Fibroblast of lung (primary cell): Measurements from ENCODE around the gene TXNDC5. TPM values are rescaled to one million over a fixed set of nuclear protein-coding genes. Genes with fewer than 3 reads are reported as not detected.

Experiments
- DNase-seq, 2 donors: peaks; one replicate each; pipeline versions ENCODE4 v3.0.0 to v3.0.0-alpha.2; 2010; ENCODE audit warnings: low read depth in 2 of 2
- H2AFZ ChIP-seq: 2 replicates; pipeline ENCODE4 v1.5.1; 2012; ENCODE audit warnings: low read length, control low read depth, inconsistent platforms
- H3K27ac ChIP-seq: 2 replicates; pipeline ENCODE4 v1.5.1; 2011; ENCODE audit warnings: low read length, control low read depth; ENCODE audit not compliant: insufficient read depth
- H3K27me3 ChIP-seq: 2 replicates; pipeline ENCODE4 v1.5.1; 2011; ENCODE audit warnings: mild to moderate bottlenecking, low read length; ENCODE audit not compliant: control insufficient read depth, insufficient read depth
- H3K36me3 ChIP-seq: 2 replicates; pipeline ENCODE4 v1.5.1; 2011; ENCODE audit warnings: low read length; ENCODE audit not compliant: control insufficient read depth, insufficient read depth
- H3K4me1 ChIP-seq: 2 replicates; pipeline ENCODE4 v1.5.1; 2011; ENCODE audit warnings: low read length; ENCODE audit not compliant: control insufficient read depth, insufficient read depth; ENCODE audit errors: extremely low read depth
- H3K4me2 ChIP-seq: 2 replicates; pipeline ENCODE4 v1.5.1; 2011; ENCODE audit warnings: low read length, control low read depth; ENCODE audit not compliant: insufficient read depth; ENCODE audit errors: extremely low read depth
- H3K4me3 ChIP-seq, 4 experiments: fragments of 200-600 bp in 1 of 4; sonication (generic) in 1 of 4; replicated peaks in 1 of 4; 2 replicates each; pipeline ENCODE4 v1.5.1; 2011 to 2016; ENCODE audit warnings: low read length in 4 of 4, low read depth in 3 of 4, mild to moderate bottlenecking in 3 of 4, control low read depth in 2 of 4, inconsistent platforms in 1 of 4, mixed read lengths in 1 of 4; ENCODE audit not compliant: insufficient read depth in 1 of 4; ENCODE audit errors: control extremely low read depth in 1 of 4
- H3K79me2 ChIP-seq: 2 replicates; pipeline ENCODE4 v1.5.1; 2012; ENCODE audit warnings: mild to moderate bottlenecking, low read length, inconsistent platforms; ENCODE audit not compliant: control insufficient read depth, insufficient read depth
- H3K9ac ChIP-seq: 2 replicates; pipeline ENCODE4 v1.5.1; 2011; ENCODE audit warnings: mild to moderate bottlenecking, low read length, control low read depth; ENCODE audit not compliant: insufficient read depth
- H3K9me3 ChIP-seq: 2 replicates; pipeline ENCODE4 v1.5.1; 2012; ENCODE audit warnings: low read depth, low read length; ENCODE audit not compliant: control insufficient read depth, insufficient read depth
- H4K20me1 ChIP-seq: 2 replicates; pipeline ENCODE4 v1.5.1; 2011; ENCODE audit warnings: low read length; ENCODE audit not compliant: control insufficient read depth, insufficient read depth; ENCODE audit errors: extremely low read depth
- EZH2 ChIP-seq: IDR thresholded peaks from 2 replicates; pipeline ENCODE4 v1.5.1; 2012; ENCODE audit warnings: low read length, control low read depth, mild to moderate bottlenecking; ENCODE audit errors: missing control alignments
- polyA plus RNA-seq, 2 donors: library from polyadenylated mRNA; depleted of rRNA in 1 of 2; stranded (reverse) in 1 of 2; unstranded in 1 of 2; fragments of >200 nt; gene quantifications; 2 replicates each; pipeline ENCODE4 v1.2.1, GENCODE V29; 2011 to 2012; ENCODE audit warnings: missing spikeins in 1 of 2
- total RNA-seq: library from RNA; depleted of rRNA; stranded (reverse); fragments of >200 nt; gene quantifications from 2 replicates; pipeline ENCODE4 v1.2.1, GENCODE V29; 2014
- TF ChIP-seq, protein P1 (sequence below), 2 donors: IDR thresholded peaks in 1 of 2; conservative IDR thresholded peaks in 1 of 2; 1 replicate in 1 of 2; 2 replicates in 1 of 2; pipeline ENCODE4 v1.5.1; 2011 to 2012; ENCODE audit warnings: low read length in 2 of 2, control low read depth in 1 of 2, inconsistent platforms in 1 of 2, low read depth in 1 of 2, mild to moderate bottlenecking in 1 of 2

TXNDC5 gene
- total and polyA plus RNA-seq, 2 donors (not counting 1 experiment from before 2014, with no cell fraction given) = 349 to 354 TPM

- no peak overlapping the region for H3K27ac ChIP-seq
- DNase-seq = no peak
- TF ChIP-seq, protein P1, sequence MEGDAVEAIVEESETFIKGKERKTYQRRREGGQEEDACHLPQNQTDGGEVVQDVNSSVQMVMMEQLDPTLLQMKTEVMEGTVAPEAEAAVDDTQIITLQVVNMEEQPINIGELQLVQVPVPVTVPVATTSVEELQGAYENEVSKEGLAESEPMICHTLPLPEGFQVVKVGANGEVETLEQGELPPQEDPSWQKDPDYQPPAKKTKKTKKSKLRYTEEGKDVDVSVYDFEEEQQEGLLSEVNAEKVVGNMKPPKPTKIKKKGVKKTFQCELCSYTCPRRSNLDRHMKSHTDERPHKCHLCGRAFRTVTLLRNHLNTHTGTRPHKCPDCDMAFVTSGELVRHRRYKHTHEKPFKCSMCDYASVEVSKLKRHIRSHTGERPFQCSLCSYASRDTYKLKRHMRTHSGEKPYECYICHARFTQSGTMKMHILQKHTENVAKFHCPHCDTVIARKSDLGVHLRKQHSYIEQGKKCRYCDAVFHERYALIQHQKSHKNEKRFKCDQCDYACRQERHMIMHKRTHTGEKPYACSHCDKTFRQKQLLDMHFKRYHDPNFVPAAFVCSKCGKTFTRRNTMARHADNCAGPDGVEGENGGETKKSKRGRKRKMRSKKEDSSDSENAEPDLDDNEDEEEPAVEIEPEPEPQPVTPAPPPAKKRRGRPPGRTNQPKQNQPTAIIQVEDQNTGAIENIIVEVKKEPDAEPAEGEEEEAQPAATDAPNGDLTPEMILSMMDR (conservative IDR thresholded peaks at IDR 0.05 in 1 of 2, IDR thresholded peaks at IDR 0.05 in 1 of 2; ENCODE audit: low read depth in 1 of 2, low read length in 2 of 2) = no peak
- TF ChIP-seq EZH2 = no peak
- no peak overlapping the region for H3K4me2 ChIP-seq
- no peaks in the 10 kb centered on the region for H3K79me2 ChIP-seq
- H3K9me3 ChIP-seq = no peaks in the 10 kb centered on the region
- H3K27me3 ChIP-seq = no peaks in the 10 kb centered on the region
- no peak overlapping the region for H3K4me3 ChIP-seq
- H3K9ac ChIP-seq = no peak overlapping the region
- H3K36me3 ChIP-seq = no peaks in the 10 kb centered on the region
- H2AFZ ChIP-seq = no peak overlapping the region
- no peaks in the 10 kb centered on the region for H3K4me1 ChIP-seq
- no peaks in the 10 kb centered on the region for H4K20me1 ChIP-seq
Observed at GRCh38 chr6:7924867-7925266, 14.3 kb upstream of the TXNDC5 start.

- no peak for TF ChIP-seq EZH2
- TF ChIP-seq, protein P1 (conservative IDR thresholded peaks at IDR 0.05 in 1 of 2, IDR thresholded peaks at IDR 0.05 in 1 of 2; ENCODE audit: low read depth in 1 of 2, low read length in 2 of 2) = no peak
- Histone ChIP-seq H3K9ac (no peak overlapping the region), H4K20me1 (no peaks in the 10 kb centered on the region), H2AFZ (no peak overlapping the region), H3K79me2 (no peaks in the 10 kb centered on the region), H3K27me3 (no peaks in the 10 kb centered on the region), H3K9me3 (no peaks in the 10 kb centered on the region), H3K4me1 (no peaks in the 10 kb centered on the region), H3K36me3 (no peaks in the 10 kb centered on the region), H3K27ac (no peak overlapping the region), H3K4me3 (no peak overlapping the region), H3K4me2 (no peak overlapping the region)
- DNase-seq = peak; percentile 25 to 49
Observed at GRCh38 chr6:7922596-7922995, 12.0 kb upstream of the TXNDC5 start.

DNA sequence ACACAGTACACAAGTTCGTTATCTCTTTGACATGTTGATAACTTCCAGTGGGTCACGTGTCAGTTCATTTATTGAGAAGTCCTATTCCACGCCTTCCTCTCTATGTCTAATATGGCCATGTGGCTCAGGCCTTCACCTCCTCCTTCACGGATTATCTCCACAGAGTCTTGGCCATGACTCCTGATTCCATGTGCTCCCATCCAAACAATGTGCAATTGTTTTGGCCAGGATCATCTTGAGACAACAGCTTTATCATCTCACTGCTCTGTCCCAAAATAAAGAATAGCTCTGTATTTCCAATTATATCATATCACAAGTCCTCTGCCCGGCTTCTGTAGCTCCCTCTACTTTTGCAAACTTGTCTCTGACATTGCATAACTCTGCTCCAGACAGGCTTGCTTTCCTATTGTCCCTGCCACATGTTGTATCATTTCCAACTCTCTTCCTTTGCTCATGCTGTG lies 11.1 kb upstream of the TXNDC5 start:
- H3K9me3 ChIP-seq = no peaks in the 10 kb centered on the region
- TF ChIP-seq, protein P1 (conservative IDR thresholded peaks at IDR 0.05 in 1 of 2, IDR thresholded peaks at IDR 0.05 in 1 of 2; ENCODE audit: low read depth in 1 of 2, low read length in 2 of 2) = no peak
- no peak for TF ChIP-seq EZH2
- no peaks in the 10 kb centered on the region for H4K20me1 ChIP-seq
- DNase-seq = no peak
- no peaks in the 10 kb centered on the region for H3K4me1 ChIP-seq
- no peaks in the 10 kb centered on the region for H3K79me2 ChIP-seq
- H3K27ac ChIP-seq = no peak overlapping the region
- H3K4me2 ChIP-seq = no peak overlapping the region
- H3K27me3 ChIP-seq = no peaks in the 10 kb centered on the region
- H3K36me3 ChIP-seq = no peaks in the 10 kb centered on the region
- no peak overlapping the region for H3K9ac ChIP-seq
- H3K4me3 ChIP-seq = no peak overlapping the region
- H2AFZ ChIP-seq = no peak overlapping the region
